HepG2 (cell line): ENCODE results near the gene ZNF101. TPM values are rescaled to one million over a fixed set of nuclear protein-coding genes. Genes with fewer than 3 reads are reported as not detected.

Experiments used
- ARID2 ChIP-seq: sonication (generic); formaldehyde crosslinking; IDR thresholded peaks from 2 replicates; pipeline ENCODE4 v1.8.1; 2022; ENCODE audit warnings: mild to moderate bottlenecking, missing genetic modification reagents, borderline replicate concordance
- BORCS8-MEF2B ChIP-seq: sonication (generic); formaldehyde crosslinking; IDR thresholded peaks from 2 replicates; pipeline ENCODE4 v1.8.0; 2022; ENCODE audit warnings: mild to moderate bottlenecking, missing genetic modification reagents
- CHCHD3 ChIP-seq: sonication (generic); formaldehyde crosslinking; IDR thresholded peaks from 2 replicates; pipeline ENCODE4 v1.8.0; 2022; ENCODE audit warnings: mild to moderate bottlenecking, missing genetic modification reagents, moderate library complexity
- DMAP1 ChIP-seq: IDR thresholded peaks from 2 replicates; pipeline ENCODE4 v1.6.1; 2016
- HNRNPLL ChIP-seq: fragments of 200-400 bp; formaldehyde crosslinking; IDR thresholded peaks from 2 replicates; pipeline ENCODE4 v1.6.1; 2017; ENCODE audit warnings: mild to moderate bottlenecking, low read depth, low read length; ENCODE audit not compliant: poor library complexity, severe bottlenecking
- IRF2 ChIP-seq: IDR thresholded peaks from 2 replicates; pipeline ENCODE4 v1.6.1; 2018; ENCODE audit warnings: missing genetic modification reagents, missing compliant biosample characterization
- JUND ChIP-seq: sonication (generic); formaldehyde crosslinking; IDR thresholded peaks from 2 replicates; pipeline ENCODE4 v1.8.0; 2022; ENCODE audit warnings: mild to moderate bottlenecking, missing genetic modification reagents
- MTA3 ChIP-seq: sonication (generic); formaldehyde crosslinking; IDR thresholded peaks from 2 replicates; pipeline ENCODE4 v1.4.0; 2020; ENCODE audit warnings: missing genetic modification reagents
- NR2C2 ChIP-seq: sonication (generic); formaldehyde crosslinking; IDR thresholded peaks from 2 replicates; pipeline ENCODE4 v1.4.0; 2020; ENCODE audit warnings: missing genetic modification reagents, mild to moderate bottlenecking, moderate library complexity, borderline replicate concordance
- TCF7L2 ChIP-seq: IDR thresholded peaks from 2 replicates; pipeline ENCODE4 v1.6.1; 2011; ENCODE audit warnings: mild to moderate bottlenecking, low read depth, low read length, moderate library complexity
- U2AF2 ChIP-seq: fragments of 200-400 bp; formaldehyde crosslinking; IDR thresholded peaks from 2 replicates; pipeline ENCODE4 v1.6.1; 2017; ENCODE audit warnings: low read depth, mild to moderate bottlenecking, low read length
- ZNF101 ChIP-seq: sonication (generic); formaldehyde crosslinking; IDR thresholded peaks from 2 replicates; pipeline ENCODE4 v1.4.0; 2020; ENCODE audit warnings: mild to moderate bottlenecking, low read depth, missing genetic modification reagents, borderline replicate concordance
- ZNF549 ChIP-seq: sonication (generic); formaldehyde crosslinking; IDR thresholded peaks from 2 replicates; pipeline ENCODE4 v1.5.0; 2020; ENCODE audit warnings: missing genetic modification reagents
- ZNF589 ChIP-seq: sonication (generic); formaldehyde crosslinking; conservative IDR thresholded peaks from 2 replicates; pipeline ENCODE4 v1.8.0; 2022; ENCODE audit warnings: mild to moderate bottlenecking, moderate library complexity, missing genetic modification reagents
- ZNF674 ChIP-seq: sonication (generic); formaldehyde crosslinking; IDR thresholded peaks from 2 replicates; pipeline ENCODE4 v1.5.0; 2020; ENCODE audit warnings: low read depth, mild to moderate bottlenecking, missing genetic modification reagents
- ZNF879 ChIP-seq: sonication (generic); formaldehyde crosslinking; IDR thresholded peaks from 2 replicates; pipeline ENCODE4 v1.8.1; 2023; ENCODE audit warnings: missing genetic modification reagents
- polyA plus RNA-seq, 8 experiments: library from polyadenylated mRNA; depleted of rRNA in 3 of 8; stranded (reverse) in 7 of 8; unstranded in 1 of 8; fragments of >200 nt; fragmentation: Illumina TruSeq in 4 of 8; extraction: Trizol in 4 of 8; gene quantifications; 2 replicates each; pipeline versions ENCODE4 v1.2.1 to v1.2.3, GENCODE V29; 2011 to 2016; ENCODE audit warnings: low read depth in 4 of 8, missing spikeins in 1 of 8, mixed read lengths in 1 of 8; ENCODE audit not compliant: insufficient read depth in 1 of 8
- total RNA-seq, 5 experiments: library from RNA; depleted of rRNA; stranded (reverse); fragments of >200 nt; fragmentation: Illumina TruSeq; extraction: Trizol; gene quantifications; 2 replicates each; pipeline ENCODE4 v1.2.3, GENCODE V29; 2016; ENCODE audit warnings: low read depth in 1 of 5
- TF ChIP-seq, protein P1 (sequence below): sonication (generic); formaldehyde crosslinking; IDR thresholded peaks from 2 replicates; pipeline ENCODE4 v1.8.0; 2022; ENCODE audit warnings: mild to moderate bottlenecking, missing genetic modification reagents, moderate library complexity
- TF ChIP-seq, protein P2 (sequence below): sonication (generic); formaldehyde crosslinking; IDR thresholded peaks from 2 replicates; pipeline ENCODE4 v1.5.0; 2020; ENCODE audit warnings: mild to moderate bottlenecking, missing genetic modification reagents
- TF ChIP-seq, protein P3 (sequence below): sonication (generic); formaldehyde crosslinking; IDR thresholded peaks from 2 replicates; pipeline ENCODE4 v1.5.1; 2020; ENCODE audit warnings: mild to moderate bottlenecking, moderate library complexity, missing genetic modification reagents
- TF ChIP-seq, protein P4 (sequence below): sonication (generic); formaldehyde crosslinking; IDR thresholded peaks from 2 replicates; pipeline ENCODE4 v1.4.0; 2020; ENCODE audit warnings: missing genetic modification reagents
- TF ChIP-seq, protein P5 (sequence below): sonication (generic); formaldehyde crosslinking; IDR thresholded peaks from 2 replicates; pipeline ENCODE4 v1.5.0; 2020; ENCODE audit warnings: missing genetic modification reagents, mild to moderate bottlenecking, borderline replicate concordance
- TF ChIP-seq, protein P6 (sequence below): sonication (generic); formaldehyde crosslinking; IDR thresholded peaks from 2 replicates; pipeline ENCODE4 v1.4.0; 2020; ENCODE audit warnings: low read depth, mild to moderate bottlenecking, missing genetic modification reagents

Gene ZNF101
- total and polyA plus RNA-seq, 2 of the 13 experiments (the other 11 are each of a cell fraction or from before 2014, with no cell fraction given): 12.9 to 28.9 TPM

DNA sequence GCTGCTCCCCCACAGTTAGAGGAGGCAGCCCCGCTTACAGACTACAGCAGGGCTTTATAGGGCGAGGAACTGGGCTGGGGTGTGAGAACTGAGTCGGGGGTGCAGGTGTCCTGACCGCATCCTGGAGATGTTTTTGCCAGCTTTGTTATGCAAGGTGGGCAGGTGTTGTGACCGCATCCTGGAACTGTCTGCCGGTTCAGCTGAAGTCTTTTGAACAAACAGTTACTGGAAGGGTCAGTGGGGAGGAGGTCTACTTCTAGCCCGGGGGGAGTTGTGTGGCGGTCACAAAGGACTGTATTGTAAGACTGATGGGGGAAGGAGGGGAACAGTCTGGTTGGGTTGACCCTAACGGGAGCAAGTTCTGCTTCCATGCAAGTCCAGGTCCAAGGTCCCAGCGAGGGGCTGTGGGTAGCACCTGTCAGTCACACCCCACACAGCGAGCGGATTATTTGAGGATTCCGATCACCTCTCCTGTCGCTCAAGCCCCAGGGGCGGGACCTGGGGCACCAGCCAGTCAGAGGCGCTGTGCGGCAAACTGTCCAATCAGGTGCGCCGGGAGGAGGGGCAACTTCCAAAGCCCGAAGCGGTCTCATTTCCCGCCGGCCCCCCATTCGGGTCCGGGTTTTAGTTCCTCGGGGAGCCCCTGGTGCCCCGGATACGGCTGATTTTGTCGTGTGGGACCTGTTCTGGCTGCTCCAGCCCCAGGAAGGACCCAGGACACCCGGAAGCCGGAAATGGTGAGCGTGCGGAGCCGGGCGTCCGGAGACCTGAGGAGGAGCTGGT lies at the start of gene ZNF101 (continued):
- peak; percentile 70 for TF ChIP-seq DMAP1 (CRISPR knock-in tag)
- TF ChIP-seq, protein P1, sequence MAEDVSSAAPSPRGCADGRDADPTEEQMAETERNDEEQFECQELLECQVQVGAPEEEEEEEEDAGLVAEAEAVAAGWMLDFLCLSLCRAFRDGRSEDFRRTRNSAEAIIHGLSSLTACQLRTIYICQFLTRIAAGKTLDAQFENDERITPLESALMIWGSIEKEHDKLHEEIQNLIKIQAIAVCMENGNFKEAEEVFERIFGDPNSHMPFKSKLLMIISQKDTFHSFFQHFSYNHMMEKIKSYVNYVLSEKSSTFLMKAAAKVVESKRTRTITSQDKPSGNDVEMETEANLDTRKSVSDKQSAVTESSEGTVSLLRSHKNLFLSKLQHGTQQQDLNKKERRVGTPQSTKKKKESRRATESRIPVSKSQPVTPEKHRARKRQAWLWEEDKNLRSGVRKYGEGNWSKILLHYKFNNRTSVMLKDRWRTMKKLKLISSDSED: no peak
- no peak for TF ChIP-seq ZNF101 (CRISPR knock-in tag)
- TF ChIP-seq, protein P2, sequence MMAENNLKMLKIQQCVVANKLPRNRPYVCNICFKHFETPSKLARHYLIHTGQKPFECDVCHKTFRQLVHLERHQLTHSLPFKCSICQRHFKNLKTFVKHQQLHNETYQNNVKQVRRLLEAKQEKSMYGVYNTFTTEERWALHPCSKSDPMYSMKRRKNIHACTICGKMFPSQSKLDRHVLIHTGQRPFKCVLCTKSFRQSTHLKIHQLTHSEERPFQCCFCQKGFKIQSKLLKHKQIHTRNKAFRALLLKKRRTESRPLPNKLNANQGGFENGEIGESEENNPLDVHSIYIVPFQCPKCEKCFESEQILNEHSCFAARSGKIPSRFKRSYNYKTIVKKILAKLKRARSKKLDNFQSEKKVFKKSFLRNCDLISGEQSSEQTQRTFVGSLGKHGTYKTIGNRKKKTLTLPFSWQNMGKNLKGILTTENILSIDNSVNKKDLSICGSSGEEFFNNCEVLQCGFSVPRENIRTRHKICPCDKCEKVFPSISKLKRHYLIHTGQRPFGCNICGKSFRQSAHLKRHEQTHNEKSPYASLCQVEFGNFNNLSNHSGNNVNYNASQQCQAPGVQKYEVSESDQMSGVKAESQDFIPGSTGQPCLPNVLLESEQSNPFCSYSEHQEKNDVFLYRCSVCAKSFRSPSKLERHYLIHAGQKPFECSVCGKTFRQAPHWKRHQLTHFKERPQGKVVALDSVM (CRISPR knock-in tag): peak; percentile 39
- no peak for TF ChIP-seq JUND (CRISPR knock-in tag)
- TF ChIP-seq, protein P3, sequence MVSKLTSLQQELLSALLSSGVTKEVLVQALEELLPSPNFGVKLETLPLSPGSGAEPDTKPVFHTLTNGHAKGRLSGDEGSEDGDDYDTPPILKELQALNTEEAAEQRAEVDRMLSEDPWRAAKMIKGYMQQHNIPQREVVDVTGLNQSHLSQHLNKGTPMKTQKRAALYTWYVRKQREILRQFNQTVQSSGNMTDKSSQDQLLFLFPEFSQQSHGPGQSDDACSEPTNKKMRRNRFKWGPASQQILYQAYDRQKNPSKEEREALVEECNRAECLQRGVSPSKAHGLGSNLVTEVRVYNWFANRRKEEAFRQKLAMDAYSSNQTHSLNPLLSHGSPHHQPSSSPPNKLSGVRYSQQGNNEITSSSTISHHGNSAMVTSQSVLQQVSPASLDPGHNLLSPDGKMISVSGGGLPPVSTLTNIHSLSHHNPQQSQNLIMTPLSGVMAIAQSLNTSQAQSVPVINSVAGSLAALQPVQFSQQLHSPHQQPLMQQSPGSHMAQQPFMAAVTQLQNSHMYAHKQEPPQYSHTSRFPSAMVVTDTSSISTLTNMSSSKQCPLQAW (CRISPR knock-in tag): peak; percentile 45; the same call in 1 of the 2 replicates
- TF ChIP-seq ZNF879 (CRISPR knock-in tag): no peak
- TF ChIP-seq ZNF549 (CRISPR knock-in tag): no peak
- TF ChIP-seq NR2C2: peak; percentile 90
- TF ChIP-seq ZNF674 (CRISPR knock-in tag): no peak
- TF ChIP-seq TCF7L2: no peak
- TF ChIP-seq ARID2 (CRISPR knock-in tag): no peak
- TF ChIP-seq, protein P4, sequence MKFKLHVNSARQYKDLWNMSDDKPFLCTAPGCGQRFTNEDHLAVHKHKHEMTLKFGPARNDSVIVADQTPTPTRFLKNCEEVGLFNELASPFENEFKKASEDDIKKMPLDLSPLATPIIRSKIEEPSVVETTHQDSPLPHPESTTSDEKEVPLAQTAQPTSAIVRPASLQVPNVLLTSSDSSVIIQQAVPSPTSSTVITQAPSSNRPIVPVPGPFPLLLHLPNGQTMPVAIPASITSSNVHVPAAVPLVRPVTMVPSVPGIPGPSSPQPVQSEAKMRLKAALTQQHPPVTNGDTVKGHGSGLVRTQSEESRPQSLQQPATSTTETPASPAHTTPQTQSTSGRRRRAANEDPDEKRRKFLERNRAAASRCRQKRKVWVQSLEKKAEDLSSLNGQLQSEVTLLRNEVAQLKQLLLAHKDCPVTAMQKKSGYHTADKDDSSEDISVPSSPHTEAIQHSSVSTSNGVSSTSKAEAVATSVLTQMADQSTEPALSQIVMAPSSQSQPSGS: no peak; the same call in 1 of the 2 replicates
- no peak for TF ChIP-seq BORCS8-MEF2B (CRISPR knock-in tag)
- no peak for TF ChIP-seq CHCHD3
- TF ChIP-seq MTA3 (CRISPR knock-in tag): no peak
- no peak for TF ChIP-seq U2AF2
- TF ChIP-seq HNRNPLL: peak; percentile 46
- TF ChIP-seq IRF2: 0 out of 2 replicates have a peak, but pooled peaks have one; percentile 39
- TF ChIP-seq ZNF589 (CRISPR knock-in tag): 0 out of 2 replicates have a peak, but pooled peaks have one; percentile 48
- TF ChIP-seq, protein P5, sequence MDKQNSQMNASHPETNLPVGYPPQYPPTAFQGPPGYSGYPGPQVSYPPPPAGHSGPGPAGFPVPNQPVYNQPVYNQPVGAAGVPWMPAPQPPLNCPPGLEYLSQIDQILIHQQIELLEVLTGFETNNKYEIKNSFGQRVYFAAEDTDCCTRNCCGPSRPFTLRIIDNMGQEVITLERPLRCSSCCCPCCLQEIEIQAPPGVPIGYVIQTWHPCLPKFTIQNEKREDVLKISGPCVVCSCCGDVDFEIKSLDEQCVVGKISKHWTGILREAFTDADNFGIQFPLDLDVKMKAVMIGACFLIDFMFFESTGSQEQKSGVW (CRISPR knock-in tag): no peak
- TF ChIP-seq, protein P6, sequence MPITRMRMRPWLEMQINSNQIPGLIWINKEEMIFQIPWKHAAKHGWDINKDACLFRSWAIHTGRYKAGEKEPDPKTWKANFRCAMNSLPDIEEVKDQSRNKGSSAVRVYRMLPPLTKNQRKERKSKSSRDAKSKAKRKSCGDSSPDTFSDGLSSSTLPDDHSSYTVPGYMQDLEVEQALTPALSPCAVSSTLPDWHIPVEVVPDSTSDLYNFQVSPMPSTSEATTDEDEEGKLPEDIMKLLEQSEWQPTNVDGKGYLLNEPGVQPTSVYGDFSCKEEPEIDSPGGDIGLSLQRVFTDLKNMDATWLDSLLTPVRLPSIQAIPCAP (CRISPR knock-in tag): no peak
